GM12878 (cell line): ENCODE measurements around the gene DPP9. TPM values are rescaled to one million over a fixed set of nuclear protein-coding genes. Genes with fewer than 3 reads are reported as not detected.
A peak's percentile ranks its signal among the peaks of the same experiment; 100 is the strongest.

Experiments
- ATAC-seq: fragments of 200-7000 bp; cut with Tn5 transposase; 3 replicates; pipeline ENCODE4 v1.9.1; 2020; ENCODE audit warnings: mild to moderate bottlenecking, moderate library complexity
- Bru-seq: library from RNA; stranded (reverse); fragments of 400-500 nt; gene quantifications from one replicate; lab custom pipeline; 2021; lab: Mats Ljungman, UMichigan
- BruChase-seq, 2 experiments: library from RNA; stranded (reverse); fragments of 400-500 nt; gene quantifications; one replicate each; lab custom pipeline; 2021; lab: Mats Ljungman, UMichigan
- BruUV-seq: library from RNA; stranded (reverse); fragments of 400-500 nt; replicated peaks from 2 replicates; lab custom pipeline; 2021; lab: Mats Ljungman, UMichigan
- CTCF ChIA-PET: fragments of 300-600 bp; sonication (Branson Sonifier 250); formaldehyde crosslinking; extraction: SDS; loops from one replicate; lab custom pipeline; 2021; ENCODE audit warnings: inconsistent platforms; lab: Yijun Ruan, JAX
- POLR2A ChIA-PET: fragments of 350-600 bp; formaldehyde crosslinking; extraction: SDS; loops from one replicate; lab custom pipeline; 2021; ENCODE audit warnings: inconsistent platforms; lab: Charles Lee
- RAD21 ChIA-PET: fragments of 300-600 bp; sonication (Branson Sonifier 250); formaldehyde crosslinking; loops from one replicate; lab custom pipeline; 2023; ENCODE audit warnings: antibody characterized with exemption; ENCODE audit not compliant: unreplicated experiment; lab: Charles Lee
- SMC1A ChIA-PET: fragments of 300-600 bp; sonication (Branson Sonifier 250); formaldehyde crosslinking; loops from one replicate; lab custom pipeline; 2023; ENCODE audit not compliant: unreplicated experiment, uncharacterized antibody; lab: Charles Lee
- DNase-seq: peaks from one replicate; pipeline ENCODE4 v3.0.0-alpha.2; 2011; ENCODE audit warnings: low read depth, low spot score
- FAIRE-seq: peaks from 3 replicates; lab custom pipeline; 2011; peaks lifted over from hg19 to GRCh38; lab: Jason Lieb, UNC
- H2AFZ ChIP-seq: 2 replicates; pipeline ENCODE4 v1.6.0; 2011; ENCODE audit warnings: low read depth, low read length, control low read depth; ENCODE audit not compliant: control insufficient read depth
- H3K27ac ChIP-seq: 2 replicates; pipeline ENCODE4 v1.5.1; 2011; ENCODE audit warnings: control low read depth; ENCODE audit not compliant: control insufficient read depth, insufficient read depth
- H3K27me3 ChIP-seq, 2 experiments: replicated peaks in 1 of 2; 2 replicates each; pipeline versions ENCODE4 v1.6.0 to v1.6.1; 2011; ENCODE audit warnings: low read length in 1 of 2; ENCODE audit not compliant: control insufficient read depth in 2 of 2, insufficient read depth in 2 of 2
- H3K36me3 ChIP-seq, 2 experiments: 2 replicates each; pipeline ENCODE4 v1.5.1; 2011; ENCODE audit warnings: low read length in 1 of 2; ENCODE audit not compliant: control insufficient read depth in 2 of 2, insufficient read depth in 2 of 2
- H3K4me1 ChIP-seq: 2 replicates; pipeline ENCODE4 v1.6.1; 2011; ENCODE audit warnings: mild to moderate bottlenecking, low read length, moderate library complexity, mixed read lengths; ENCODE audit not compliant: control insufficient read depth, insufficient read depth
- H3K4me2 ChIP-seq: 2 replicates; pipeline ENCODE4 v1.6.0; 2011; ENCODE audit warnings: control low read depth; ENCODE audit not compliant: control insufficient read depth, insufficient read depth
- H3K4me3 ChIP-seq: fragments of 200-600 bp; sonication (generic); 2 replicates; pipeline ENCODE4 v1.5.1; 2016
- H3K79me2 ChIP-seq: 2 replicates; pipeline ENCODE4 v1.6.0; 2011; ENCODE audit warnings: low read length; ENCODE audit not compliant: control insufficient read depth, insufficient read depth
- H3K9ac ChIP-seq: 2 replicates; pipeline ENCODE4 v1.8.0; 2011; ENCODE audit warnings: low read length, control low read depth, mixed read lengths; ENCODE audit not compliant: control insufficient read depth, insufficient read depth
- H3K9me3 ChIP-seq: replicated peaks from 3 replicates; pipeline ENCODE4 v1.5.1; 2011; ENCODE audit warnings: mild to moderate bottlenecking, low read length; ENCODE audit not compliant: control insufficient read depth, insufficient read depth
- H4K20me1 ChIP-seq: 2 replicates; pipeline ENCODE4 v1.6.0; 2011; ENCODE audit not compliant: control insufficient read depth, insufficient read depth
- BMI1 ChIP-seq: fragments of 450-650 bp; IDR thresholded peaks from 2 replicates; pipeline ENCODE4 v1.6.1; 2016; ENCODE audit warnings: mild to moderate bottlenecking, moderate library complexity, borderline replicate concordance
- CBX3 ChIP-seq: fragments of 200-600 bp; sonication (generic); IDR thresholded peaks from 2 replicates; pipeline ENCODE4 v1.6.1; 2016; ENCODE audit warnings: low read depth, borderline replicate concordance
- CEBPB ChIP-seq, 2 experiments: fragments of 150-350 bp in 1 of 2; IDR thresholded peaks; 2 replicates each; pipeline ENCODE4 v1.6.1; 2012 to 2014; ENCODE audit warnings: low read depth in 2 of 2, low read length in 2 of 2, borderline replicate concordance in 1 of 2, inconsistent platforms in 1 of 2
- ESRRA ChIP-seq: IDR thresholded peaks from 2 replicates; pipeline ENCODE4 v1.6.1; 2012; ENCODE audit warnings: mild to moderate bottlenecking, low read length, improper control_type of control experiment
- FOS ChIP-seq: IDR thresholded peaks from 3 replicates; pipeline ENCODE4 v1.6.1; 2011; ENCODE audit warnings: borderline replicate concordance; ENCODE audit not compliant: insufficient read length; ENCODE audit errors: extremely low read depth
- HCFC1 ChIP-seq: fragments of 150-350 bp; IDR thresholded peaks from 2 replicates; pipeline ENCODE4 v1.6.1; 2014; ENCODE audit warnings: low read length
- HDAC2 ChIP-seq: fragments of 200-600 bp; sonication (generic); IDR thresholded peaks from 2 replicates; pipeline ENCODE4 v1.6.1; 2017
- NBN ChIP-seq: fragments of 450-650 bp; IDR thresholded peaks from 2 replicates; pipeline ENCODE4 v1.6.1; 2016
- NR2C2 ChIP-seq: IDR thresholded peaks from 2 replicates; pipeline ENCODE4 v1.6.1; 2011; ENCODE audit warnings: borderline replicate concordance, low read depth; ENCODE audit not compliant: control insufficient read depth, insufficient read length
- PAX5 ChIP-seq: IDR thresholded peaks from 2 replicates; pipeline ENCODE4 v1.6.1; 2011; ENCODE audit warnings: low read depth, low read length, borderline replicate concordance
- POLR2AphosphoS2 ChIP-seq: IDR thresholded peaks from 2 replicates; pipeline ENCODE4 v1.6.1; 2011; ENCODE audit warnings: low read depth, mild to moderate bottlenecking, low read length, improper control_type of control experiment, moderate library complexity
- RELA ChIP-seq: fragments of 450-650 bp; IDR thresholded peaks from 2 replicates; pipeline ENCODE4 v1.8.0; 2014; ENCODE audit warnings: borderline replicate concordance; ENCODE audit not compliant: partially characterized antibody
- RELB ChIP-seq: fragments of 450-650 bp; IDR thresholded peaks from 2 replicates; pipeline ENCODE4 v1.6.1; 2017; ENCODE audit warnings: low read depth, mild to moderate bottlenecking, moderate library complexity
- SUPT20H ChIP-seq: IDR thresholded peaks from 2 replicates; pipeline ENCODE4 v1.6.1; 2011; ENCODE audit warnings: low read depth, mild to moderate bottlenecking, low read length, moderate library complexity, borderline replicate concordance; ENCODE audit not compliant: control insufficient read depth
- TCF3 ChIP-seq: IDR thresholded peaks from 2 replicates; pipeline ENCODE4 v1.6.1; 2012; ENCODE audit warnings: low read depth, mild to moderate bottlenecking, low read length, borderline replicate concordance; ENCODE audit not compliant: insufficient read depth
- ZNF384 ChIP-seq: IDR thresholded peaks from 2 replicates; pipeline ENCODE4 v1.6.1; 2012; ENCODE audit warnings: low read depth, mild to moderate bottlenecking, low read length, improper control_type of control experiment, borderline replicate concordance
- WGBS: methylation state at CpG from one replicate; pipeline ENCODE4 v1.1.6; 2016; ENCODE audit warnings: low lambda C conversion rate; ENCODE audit not compliant: insufficient replicate concordance, insufficient coverage; ENCODE audit errors: missing lambda C conversion rate; 5-methylcytosine and 5-hydroxymethylcytosine counted together
- in situ Hi-C: fragments of 300-500 bp; cut with MboI; formaldehyde crosslinking; loops from 9 replicates; pipeline ENCODE4 v1.14.3; 2018; ENCODE audit warnings: mixed read lengths
- intact Hi-C: fragments of 100-400 bp; cut with micrococcal nuclease; formaldehyde crosslinking; loops from one replicate; pipeline ENCODE4 v1.14.2; 2022; ENCODE audit not compliant: unreplicated experiment
- long read RNA-seq, 2 experiments: library from polyadenylated mRNA; unstranded; transcript quantifications; one replicate each; pipeline ENCODE4 v2.0.0, GENCODE V29; 2019 to 2020
- polyA minus RNA-seq, 3 experiments: library from RNA; depleted of rRNA, polyadenylated mRNA; stranded (reverse); fragments of >200 nt; gene quantifications; 2 replicates each; pipeline ENCODE4 v1.2.3, GENCODE V29; 2011
- polyA plus RNA-seq, 11 experiments: library from polyadenylated mRNA; depleted of rRNA in 4 of 11; unstranded in 6 of 11; stranded (reverse) in 5 of 11; fragments of >200 nt; fragmentation: Nextera tagmentation in 4 of 11; fragmentation: Illumina TruSeq in 1 of 11; extraction: Ambion mirVana in 4 of 11; extraction: Trizol in 1 of 11; gene quantifications; 1 replicate in 1 of 11; 2 replicates in 10 of 11; pipeline versions ENCODE4 v1.2.1 to v1.2.3, GENCODE V29; 2011 to 2016; ENCODE audit warnings: inconsistent platforms in 2 of 11, missing spikeins in 2 of 11, low read depth in 1 of 11
- total RNA-seq, 4 experiments: library from RNA; depleted of rRNA in 3 of 4; stranded (reverse); fragments of >200 nt in 3 of 4; fragmentation: Illumina TruSeq in 1 of 4; extraction: Trizol in 1 of 4; gene quantifications; 2 replicates each; pipeline versions ENCODE4 v1.2.1 to v1.2.3, GENCODE V29; 2013 to 2021

DPP9 gene
- 114 and 131 TPM in 2 replicates for total RNA-seq (2013; cell fraction: nucleolus; rRNA removed)
- total RNA-seq (2014; rRNA removed) (32.3 and 35.7 TPM in 2 replicates), total RNA-seq (2014; rRNA removed; fragmentation: Illumina TruSeq; extraction: Trizol) (14.9 and 15.2 TPM in 2 replicates), total RNA-seq (2021) (54.5 and 58.6 TPM in 2 replicates), polyA plus RNA-seq (2011; rRNA removed) (4.5 and 10.0 TPM in 2 replicates), polyA plus RNA-seq (2014; fragmentation: Illumina TruSeq; extraction: Trizol) (11.4 and 24.1 TPM in 2 replicates), polyA plus RNA-seq (2014; fragmentation: Nextera tagmentation; extraction: Ambion mirVana) (1 to 10 TPM in 1 of 2 experiments, under 1 TPM in 1; 0.64 to 1.2 TPM), polyA plus RNA-seq (2014; rRNA removed) (31.0 and 40.9 TPM in 2 replicates), polyA plus RNA-seq (2016; fragmentation: Nextera tagmentation; extraction: Ambion mirVana) (10 to 100 TPM; 50.6 to 52.9 TPM), polyA minus RNA-seq (2011; rRNA and poly(A)+ RNA removed) (13.0 and 18.5 TPM in 2 replicates), Bru-seq, nascent RNA (percentile 71 among the genes with signal in this experiment), BruChase-seq, experiment 1, labeled RNA remaining after a 6-hour chase (percentile 87 among the genes with signal in this experiment), BruChase-seq, experiment 2, labeled RNA remaining after a 2-hour chase (percentile 77 among the genes with signal in this experiment)
- 7.2 TPM for polyA plus RNA-seq (2011; ENCODE audit: low read depth)
- 13.7 and 15.7 TPM in 2 replicates for polyA plus RNA-seq (2011; cell fraction: cytosol; rRNA removed)
- polyA plus RNA-seq (2011; cell fraction: nucleus; rRNA removed), result 30.1 and 56.0 TPM in 2 replicates
- polyA plus RNA-seq (2012), result 22.3 and 28.0 TPM in 2 replicates
- 13.9 and 19.4 TPM in 2 replicates for polyA minus RNA-seq (2011; cell fraction: cytosol; rRNA and poly(A)+ RNA removed)
- polyA minus RNA-seq (2011; cell fraction: nucleus; rRNA and poly(A)+ RNA removed), result 23.8 and 35.4 TPM in 2 replicates
- long read RNA-seq, experiment 1, full-length matches to known transcripts, result 11 of 27 reads
- long read RNA-seq, experiment 1, partial matches to known transcripts, result 3 of 27 reads
- long read RNA-seq, experiment 1, other reads (novel, unspliced or antisense), result 13 of 27 reads
- long read RNA-seq, experiment 2, partial matches to known transcripts, result 5 of 15 reads
- long read RNA-seq, experiment 2, other reads (novel, unspliced or antisense), result 6 of 15 reads

GRCh38 chr19:4723595-4724514 lies at the start of gene DPP9:
TSS of gene DPP9 (minus strand) at chr19:4723842. CDS start at chr19:4719906, 3,936 bp downstream.
- in situ Hi-C loops, result no loop called here
- ChIA-PET SMC1A (interaction anchor here (1.0 to 2.7 kb wide), 4 partner anchors 45 to 88 kb away, joined by 3 to 23 read pairs (median 3); partner anchors contain the start of gene FEM1A), CTCF (interaction anchor here (1.2 to 4.1 kb wide), 5 partner anchors 9 to 188 kb away, joined by 3 to 47 read pairs (median 5); partner anchors contain the start of gene FEM1A), RAD21 (interaction anchor here (0.6 to 4.4 kb wide), 4 partner anchors 50 to 189 kb away, joined by 3 to 36 read pairs (median 6); partner anchors contain the start of genes FEM1A and PLIN5), POLR2A (interaction anchor here (1.0 to 2.2 kb wide), 3 partner anchors 67 to 245 kb away, joined by 4 to 17 read pairs (median 4); partner anchors contain the start of genes FEM1A and KDM4B)
- Histone ChIP-seq H2AFZ (peak within 1 kb of the TSS; percentile 83), H3K79me2 (peaks cover 40% of the 10 kb centered on the region), H3K9me3 (no peaks in the 10 kb centered on the region), H3K27me3 (no peaks in the 10 kb centered on the region), H3K4me3 (peak within 1 kb of the TSS; percentile 100), H3K4me1 (peaks cover 18% of the 10 kb centered on the region), H3K36me3 (peaks cover 2 to 4% of the 10 kb centered on the region in 2 experiments; a peak in 3 of 4 replicates), H3K4me2 (peak within 1 kb of the TSS; percentile 96), H3K27ac (peak within 1 kb of the TSS; percentile 89), H4K20me1 (no peaks in the 10 kb centered on the region; the same call in 1 of the 2 replicates), H3K9ac (peak within 1 kb of the TSS; percentile 97)
- FAIRE-seq (peak; percentile 86), DNase-seq (peak; percentile 100), ATAC-seq (peak; percentile 96)
- BruUV-seq, result TSS peak; percentile 84
- intact Hi-C loops, result loop anchor here (2.0 to 5.0 kb wide), 3 partner anchors 67 to 252 kb away; partner anchors contain the start of genes FEM1A and HDGFL2
- under 1% methylated on average over 48 of the region's 79 CpGs for WGBS
- TF ChIP-seq FOS (no peak), TCF3 (peak; percentile 43; the same call in 1 of the 2 replicates), POLR2AphosphoS2 (peak; percentile 43; the same call in 1 of the 2 replicates), CBX3 (no peak), SUPT20H (no peak), BMI1 (no peak), NBN (peak; percentile 92), ZNF384 (no peak; the same call in 1 of the 2 replicates), RELA (peak; percentile 92), PAX5 (peak; percentile 73; the same call in 1 of the 2 replicates), ESRRA (peak; percentile 92; the same call in 1 of the 2 replicates), HDAC2 (no peak), CEBPB (IDR thresholded peaks at IDR 0.05; ENCODE audit: borderline replicate concordance in 1 of 2, low read depth in 2 of 2, low read length in 2 of 2) (no peak), RELB (peak; percentile 86), HCFC1 (peak; percentile 85), NR2C2 (peak; percentile 89)
